ENCODE results near the gene CUL2.
A peak's percentile ranks its signal among the peaks of the same experiment; 100 is the strongest.
"Not testable (repeated sequence)": the region's sequence is repeated elsewhere in the genome, so short reads cannot be mapped to it uniquely, and the experiment has no call there.

CUL2 gene

DNA sequence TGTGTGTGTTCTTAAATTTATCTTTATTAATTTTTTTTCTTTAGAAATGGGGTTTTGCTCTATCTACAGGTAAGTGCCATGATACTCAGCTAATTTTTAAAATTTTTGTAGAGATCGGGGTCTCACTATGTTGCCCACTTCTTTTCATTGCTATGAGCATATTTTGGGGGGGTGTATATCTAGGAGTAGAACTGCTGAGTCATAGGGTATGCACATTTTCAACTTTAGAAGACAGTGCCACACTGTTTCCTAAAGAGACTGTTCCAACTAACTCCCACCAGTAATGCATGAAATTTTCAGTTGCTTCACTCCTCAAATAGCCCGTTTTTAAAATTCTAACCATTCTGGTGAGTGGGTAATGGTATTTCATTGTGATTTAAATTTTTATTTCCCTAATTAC is 108.3 kb downstream of the CUL2 start:
- FAIRE-seq (no peak), DNase-seq (ENCODE audit: low spot score) (no peak)

- DNase-seq (ENCODE audit: low spot score) (no peak), FAIRE-seq (no peak)
These were observed 110.2 kb downstream of the CUL2 start for GRCh38 chr10:34979938-34980337.

GRCh38 chr10:34978080-34978479 is 112.1 kb downstream of the CUL2 start:
- no peak for FAIRE-seq
- DNase-seq (ENCODE audit: low spot score), result no peak

GRCh38 chr10:34976380-34976910 is 113.7 kb downstream of the CUL2 start:
- DNase-seq (ENCODE audit: low spot score); FAIRE-seq: not testable (repeated sequence)

DNA sequence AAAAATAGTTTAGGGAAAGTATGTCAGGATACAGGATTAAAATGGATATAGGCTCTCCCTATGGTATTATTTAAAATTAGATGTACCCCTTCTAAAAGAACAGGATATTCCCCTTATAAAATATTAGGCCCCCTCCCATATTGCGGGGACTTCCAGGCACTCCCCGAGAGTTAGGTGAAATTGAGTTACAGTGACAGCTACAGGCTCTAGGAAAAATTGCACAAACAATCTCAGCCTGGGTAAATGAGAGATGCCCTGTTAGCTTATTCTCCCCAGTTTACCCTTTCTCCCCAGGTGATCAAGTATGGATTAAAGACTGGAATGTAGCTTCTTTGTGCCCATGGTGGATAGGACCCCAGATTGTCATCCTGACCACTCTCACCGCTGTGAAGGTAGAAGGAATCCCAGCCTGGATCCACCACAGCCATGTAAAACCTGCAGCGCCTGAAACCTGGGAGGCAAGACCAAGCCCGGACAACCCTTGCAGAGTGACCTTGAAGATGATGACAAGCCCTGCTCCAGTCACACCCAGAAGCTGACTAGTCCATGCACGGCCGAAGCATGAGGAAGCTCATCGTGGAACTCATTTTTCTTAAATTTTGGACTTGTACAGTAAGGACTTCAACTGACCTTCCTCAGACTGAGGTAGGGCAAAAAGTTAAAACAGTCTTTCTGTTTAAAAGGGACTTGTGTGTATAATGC is 115.6 kb downstream of the CUL2 start:
- DNase-seq (ENCODE audit: low spot score); FAIRE-seq: not testable (repeated sequence)

GRCh38 chr10:34973757-34974156 is 116.4 kb downstream of the CUL2 start:
- DNase-seq (ENCODE audit: low spot score); FAIRE-seq: not testable (repeated sequence)

- FAIRE-seq; DNase-seq (ENCODE audit: low spot score): not testable (repeated sequence)
These were observed 117.0 kb downstream of the CUL2 start for GRCh38 chr10:34973121-34973520.

DNA sequence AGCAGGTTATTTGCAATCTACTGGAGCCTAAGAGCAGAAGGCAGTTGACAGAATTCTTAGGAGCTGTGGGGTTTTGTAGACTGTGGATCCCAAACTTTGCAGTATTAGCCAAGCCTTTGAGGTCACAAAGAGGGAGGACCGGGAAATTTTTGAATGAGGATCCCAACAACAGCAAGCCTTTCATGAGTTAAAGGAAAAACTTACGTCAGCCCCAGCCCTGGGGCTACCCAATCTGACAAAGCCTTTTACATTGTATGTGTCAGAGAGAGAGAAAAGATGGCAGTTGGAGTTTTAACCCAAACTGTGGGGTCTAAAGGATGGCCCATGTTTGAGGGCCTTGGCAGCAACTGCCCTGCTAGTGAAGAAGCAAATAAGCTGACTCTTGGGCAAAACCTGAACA is 117.5 kb downstream of the CUL2 start:
- DNase-seq (ENCODE audit: low spot score); FAIRE-seq: not testable (repeated sequence)

- DNase-seq (ENCODE audit: low spot score); FAIRE-seq: not testable (repeated sequence)
These were observed 118.4 kb downstream of the CUL2 start for GRCh38 chr10:34971606-34972334.

DNA sequence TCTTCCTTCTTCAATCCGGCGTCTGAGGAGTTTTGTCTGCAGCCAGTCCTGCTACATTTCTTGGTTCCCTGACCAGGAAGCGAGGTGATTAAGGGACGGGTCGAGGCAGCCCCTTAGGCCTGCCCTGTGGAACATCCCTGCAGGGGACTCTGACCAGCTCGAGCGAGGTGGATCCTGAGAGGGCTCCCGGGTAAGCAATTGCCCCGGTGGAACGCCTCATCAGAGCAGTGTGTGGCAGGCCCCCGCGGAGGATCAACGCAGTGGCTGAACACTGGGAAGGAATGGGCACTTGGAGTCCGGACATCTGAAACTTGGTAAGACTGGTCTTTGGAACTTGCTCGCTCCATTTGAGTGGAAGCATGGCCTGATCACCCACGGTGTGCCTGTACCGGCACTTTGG is 121.0 kb downstream of the CUL2 start:
- DNase-seq (ENCODE audit: low spot score), result no peak
- no peak for FAIRE-seq

DNA sequence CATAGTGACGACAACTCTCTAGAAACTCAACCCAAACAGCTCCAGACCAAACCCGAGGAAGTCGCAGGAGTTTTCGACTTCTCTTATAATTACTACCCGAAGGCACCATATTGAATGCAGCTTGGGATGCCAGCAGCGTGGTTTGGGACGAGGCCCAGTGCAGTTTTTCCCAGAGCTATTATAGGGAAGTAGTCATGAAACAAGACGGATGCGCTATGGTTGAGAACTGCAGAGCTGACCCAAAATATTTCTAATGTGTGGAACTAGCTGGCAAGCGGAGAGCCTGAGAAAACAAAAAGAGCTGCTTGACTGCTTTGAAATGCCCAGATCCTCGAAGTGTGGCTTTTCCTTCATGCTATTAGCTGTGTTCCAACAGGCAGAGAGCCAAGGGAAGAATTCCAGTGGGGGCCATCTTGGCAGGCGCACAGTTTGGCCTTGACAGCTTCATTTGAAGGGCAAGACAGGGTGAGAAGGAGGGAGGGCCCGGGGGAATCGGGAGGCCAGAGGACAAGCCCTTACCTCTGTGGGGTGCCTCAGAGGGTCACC is 122.7 kb downstream of the CUL2 start:
- FAIRE-seq, result no peak
- DNase-seq (ENCODE audit: low spot score), result no peak

- FAIRE-seq (peak; percentile 62), DNase-seq (ENCODE audit: low spot score) (peak; percentile 11)
These were observed 123.7 kb downstream of the CUL2 start for GRCh38 chr10:34966451-34966850.

GRCh38 chr10:34966040-34966439 is 124.1 kb downstream of the CUL2 start:
- peak; percentile 81 for DNase-seq (ENCODE audit: low spot score)
- FAIRE-seq, result peak; percentile 84

GRCh38 chr10:34964166-34964800 is 125.9 kb downstream of the CUL2 start:
- DNase-seq (ENCODE audit: low spot score) (no peak), FAIRE-seq (no peak)

DNA sequence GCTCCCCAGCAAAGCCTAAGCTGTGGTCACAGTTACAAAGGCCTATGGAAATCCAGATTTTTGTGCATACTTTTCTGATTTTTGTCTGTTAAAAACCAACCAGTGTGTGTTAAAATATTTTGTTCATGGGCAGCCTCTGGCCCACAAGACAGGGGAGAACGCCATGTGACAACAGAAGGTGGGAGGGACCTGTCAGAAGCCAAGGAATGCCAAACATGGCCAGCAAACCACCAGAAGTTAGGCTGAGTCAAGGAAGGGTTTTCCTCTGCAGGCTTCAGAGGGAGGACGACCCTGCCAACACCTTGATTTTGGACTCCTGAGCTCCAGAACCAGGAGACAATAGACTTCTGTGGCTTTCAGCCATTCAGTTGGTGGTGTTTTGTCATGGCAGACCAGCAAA is 127.3 kb downstream of the CUL2 start:
- DNase-seq (ENCODE audit: low spot score) (no peak), FAIRE-seq (no peak)

GRCh38 chr10:34960983-34961382 is 129.2 kb downstream of the CUL2 start:
- no peak for DNase-seq (ENCODE audit: low spot score)
- FAIRE-seq, result no peak

DNA sequence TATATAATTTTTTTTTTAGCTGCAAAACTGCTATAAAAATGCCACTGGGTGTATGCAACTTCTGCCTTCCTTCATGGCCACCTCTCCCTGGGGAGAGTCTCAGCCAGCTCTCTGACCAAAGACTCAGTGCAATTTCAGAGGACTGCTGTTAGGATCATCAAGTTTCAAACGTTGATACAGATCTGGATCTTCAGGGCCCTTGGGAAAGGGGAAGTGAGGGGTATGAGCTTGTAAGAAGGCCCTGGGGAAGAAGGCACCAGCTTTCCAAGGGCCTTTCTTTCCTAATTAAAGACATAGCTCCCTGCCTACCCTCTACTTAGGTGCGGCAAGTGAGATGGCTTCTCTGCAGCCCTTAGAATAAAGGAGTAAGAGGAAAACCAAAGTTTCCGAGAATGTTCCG is 130.4 kb downstream of the CUL2 start:
- FAIRE-seq (no peak), DNase-seq (ENCODE audit: low spot score) (no peak)

GRCh38 chr10:34959321-34959720 is 130.8 kb downstream of the CUL2 start:
- no peak for DNase-seq (ENCODE audit: low spot score)

More at GRCh38 chr10:34959321-34959720, 130.8 kb downstream of the CUL2 start:
- FAIRE-seq, result no peak
